H9 (cell line): Measurements from ENCODE around the gene RBM44. TPM values are rescaled to one million over a fixed set of nuclear protein-coding genes. Genes with fewer than 3 reads are reported as not detected.

Source experiments
- DNase-seq: peaks from one replicate; pipeline ENCODE4 v3.0.0-alpha.2; 2017
- H2AFZ ChIP-seq: one replicate; pipeline ENCODE4 v1.6.1; 2013; ENCODE audit warnings: mild to moderate bottlenecking, low read length, control low read depth, moderate library complexity
- H2AK5ac ChIP-seq: 2 replicates; pipeline ENCODE4 v1.6.1; 2013; ENCODE audit warnings: low read length, control low read depth, mixed read lengths; ENCODE audit not compliant: insufficient read length
- H2BK120ac ChIP-seq: one replicate; pipeline ENCODE4 v1.6.1; 2013; ENCODE audit warnings: low read depth, mild to moderate bottlenecking, low read length, control low read depth, inconsistent platforms; ENCODE audit not compliant: poor library complexity, severe bottlenecking
- H2BK12ac ChIP-seq: 2 replicates; pipeline ENCODE4 v1.6.1; 2013; ENCODE audit warnings: low read length, control low read depth, mixed read lengths, low read depth; ENCODE audit not compliant: insufficient read length
- H2BK15ac ChIP-seq: 2 replicates; pipeline ENCODE4 v1.6.1; 2013; ENCODE audit warnings: low read depth, low read length, control low read depth
- H2BK20ac ChIP-seq: one replicate; pipeline ENCODE4 v1.6.1; 2013; ENCODE audit warnings: low read depth, mild to moderate bottlenecking, low read length, control low read depth, inconsistent platforms; ENCODE audit not compliant: poor library complexity, severe bottlenecking
- H2BK5ac ChIP-seq: 2 replicates; pipeline ENCODE4 v1.6.1; 2013; ENCODE audit warnings: low read length, control low read depth, mixed read lengths; ENCODE audit not compliant: insufficient read length
- H3K14ac ChIP-seq: 2 replicates; pipeline ENCODE4 v1.6.1; 2013; ENCODE audit warnings: low read length, control low read depth; ENCODE audit not compliant: insufficient read depth
- H3K18ac ChIP-seq: 2 replicates; pipeline ENCODE4 v1.6.1; 2013; ENCODE audit warnings: low read depth, mild to moderate bottlenecking, mixed read lengths, low read length, control low read depth; ENCODE audit not compliant: insufficient read length
- H3K23ac ChIP-seq: 2 replicates; pipeline ENCODE4 v1.6.1; 2013; ENCODE audit warnings: low read length, control low read depth, mixed read lengths, low read depth; ENCODE audit not compliant: insufficient read length
- H3K23me2 ChIP-seq: 2 replicates; pipeline ENCODE4 v1.6.1; 2013; ENCODE audit warnings: low read depth, mild to moderate bottlenecking, mixed read lengths, low read length, control low read depth; ENCODE audit not compliant: insufficient read length, poor library complexity, severe bottlenecking
- H3K27ac ChIP-seq: 2 replicates; pipeline ENCODE4 v1.5.1; 2013; ENCODE audit warnings: low read length, control low read depth, mixed read lengths, low read depth; ENCODE audit not compliant: insufficient read length
- H3K27me3 ChIP-seq: 2 replicates; pipeline ENCODE4 v1.6.1; 2013; ENCODE audit warnings: low read length, control low read depth, inconsistent platforms; ENCODE audit not compliant: insufficient read depth
- H3K4ac ChIP-seq: 2 replicates; pipeline ENCODE4 v1.6.1; 2013; ENCODE audit warnings: low read depth, mild to moderate bottlenecking, control low read depth, inconsistent platforms, low read length, moderate library complexity
- H3K4me1 ChIP-seq: 2 replicates; pipeline ENCODE4 v1.6.1; 2013; ENCODE audit warnings: low read length, control low read depth, inconsistent platforms; ENCODE audit not compliant: insufficient read depth
- H3K4me2 ChIP-seq: 2 replicates; pipeline ENCODE4 v1.6.1; 2013; ENCODE audit warnings: low read length, control low read depth, mixed read lengths; ENCODE audit not compliant: insufficient read length, insufficient read depth
- H3K56ac ChIP-seq: 2 replicates; pipeline ENCODE4 v1.6.1; 2013; ENCODE audit warnings: low read depth, mild to moderate bottlenecking, mixed read lengths, low read length, control low read depth; ENCODE audit not compliant: insufficient read length
- H3K79me1 ChIP-seq: 2 replicates; pipeline ENCODE4 v1.6.1; 2013; ENCODE audit warnings: low read depth, mild to moderate bottlenecking, moderate library complexity, low read length, control low read depth, inconsistent platforms; ENCODE audit not compliant: insufficient read depth, poor library complexity, severe bottlenecking
- H3K79me2 ChIP-seq: 2 replicates; pipeline ENCODE4 v1.6.1; 2013; ENCODE audit warnings: low read length, control low read depth, inconsistent platforms; ENCODE audit not compliant: insufficient read depth
- H3K9ac ChIP-seq: 2 replicates; pipeline ENCODE4 v1.6.1; 2013; ENCODE audit warnings: low read length, control low read depth, mixed read lengths; ENCODE audit not compliant: insufficient read length; ENCODE audit errors: extremely low read depth
- H3K9me3 ChIP-seq: one replicate; pipeline ENCODE4 v1.6.1; 2013; ENCODE audit warnings: low read depth, low read length, inconsistent platforms; ENCODE audit not compliant: control insufficient read depth
- H3T11ph ChIP-seq: one replicate; pipeline ENCODE4 v1.6.1; 2013; ENCODE audit warnings: mild to moderate bottlenecking, low read length, control low read depth, inconsistent platforms
- H4K20me1 ChIP-seq: one replicate; pipeline ENCODE4 v1.6.1; 2013; ENCODE audit not compliant: control insufficient read depth, insufficient read length, insufficient read depth
- H4K5ac ChIP-seq: 2 replicates; pipeline ENCODE4 v1.6.1; 2013; ENCODE audit warnings: low read depth, mild to moderate bottlenecking, mixed read lengths, low read length, control low read depth; ENCODE audit not compliant: insufficient read length
- H4K8ac ChIP-seq: replicated peaks from 2 replicates; pipeline ENCODE4 v1.6.1; 2013; ENCODE audit warnings: low read length, control low read depth, mixed read lengths, low read depth; ENCODE audit not compliant: insufficient read length
- H4K91ac ChIP-seq: 2 replicates; pipeline ENCODE4 v1.6.1; 2013; ENCODE audit warnings: low read depth, mild to moderate bottlenecking, moderate library complexity, mixed read lengths, low read length, control low read depth; ENCODE audit not compliant: insufficient read length
- H3K27ac Mint-ChIP-seq, 3 experiments: 2 replicates in 2 of 3; 3 replicates in 1 of 3; pipeline ENCODE4 v1.8.0; 2020 to 2021; ENCODE audit warnings: mixed read lengths in 3 of 3, mild to moderate bottlenecking in 1 of 3, moderate library complexity in 1 of 3
- H3K27me3 Mint-ChIP-seq: 2 replicates; pipeline ENCODE4 v1.8.0; 2021; ENCODE audit warnings: low read depth, mild to moderate bottlenecking, moderate library complexity, mixed read lengths
- H3K36me3 Mint-ChIP-seq, 3 experiments: 2 replicates in 2 of 3; 3 replicates in 1 of 3; pipeline ENCODE4 v1.8.0; 2020 to 2021; ENCODE audit warnings: low read depth in 3 of 3, mixed read lengths in 3 of 3; ENCODE audit not compliant: insufficient read depth in 1 of 3
- H3K4me1 Mint-ChIP-seq, 2 experiments: 2 replicates each; pipeline ENCODE4 v1.8.0; 2020; ENCODE audit warnings: mixed read lengths in 2 of 2
- H3K4me3 Mint-ChIP-seq, 2 experiments: 2 replicates in 1 of 2; 3 replicates in 1 of 2; pipeline ENCODE4 v1.8.0; 2020 to 2021; ENCODE audit warnings: mild to moderate bottlenecking in 2 of 2, mixed read lengths in 2 of 2, moderate library complexity in 1 of 2
- H3K9me3 Mint-ChIP-seq, 2 experiments: 2 replicates in 1 of 2; 3 replicates in 1 of 2; pipeline ENCODE4 v1.8.0; 2020; ENCODE audit warnings: mild to moderate bottlenecking in 2 of 2, mixed read lengths in 2 of 2, moderate library complexity in 1 of 2
- CTCF ChIP-seq: fragments of 200-600 bp; sonication (generic); conservative IDR thresholded peaks from 3 replicates; pipeline ENCODE4 v1.8.0; 2021; ENCODE audit warnings: antibody characterized with exemption, mild to moderate bottlenecking
- WGBS: extraction: QIAGEN DNeasy Blood & Tissue Kit; methylation state at CpG from one replicate; pipeline ENCODE4 v1.1.7; 2013; ENCODE audit warnings: missing lambda C conversion rate, low lambda C conversion rate, mixed read lengths; ENCODE audit not compliant: insufficient read length; ENCODE audit errors: extremely low coverage; 5-methylcytosine and 5-hydroxymethylcytosine counted together
- total RNA-seq: library from RNA; stranded (reverse); gene quantifications from 2 replicates; pipeline ENCODE4 v1.2.1, GENCODE V29; 2021

RBM44 gene
- total RNA-seq, 1 experiment from 2014 or later: 0.15 TPM

- no peaks in the 10 kb centered on the region for H3K4me1 ChIP-seq
- Mint-ChIP-seq H3K4me1 (no peaks in the 10 kb centered on the region), H3K36me3 (no peaks in the 10 kb centered on the region), H3K27me3 (peaks cover 12% of the 10 kb centered on the region; the same call in 1 of the 2 replicates), H3K9me3 (no peaks in the 10 kb centered on the region), H3K4me3 (no peak overlapping the region), H3K27ac (no peak overlapping the region)
- no peak overlapping the region for H2BK5ac ChIP-seq
- H3K56ac ChIP-seq: no peak overlapping the region
- H3T11ph ChIP-seq: no peak overlapping the region
- H3K27ac ChIP-seq: no peak overlapping the region
- H4K8ac ChIP-seq: no peak overlapping the region
- no peak overlapping the region for H3K18ac ChIP-seq
- no peak overlapping the region for H3K14ac ChIP-seq
- no peak overlapping the region for H2AFZ ChIP-seq
- H2BK20ac ChIP-seq: no peak overlapping the region
- H3K23me2 ChIP-seq: no peaks in the 10 kb centered on the region
- H2AK5ac ChIP-seq: no peak overlapping the region
- DNase-seq: no peak
- H3K9me3 ChIP-seq: no peaks in the 10 kb centered on the region
- no peak overlapping the region for H3K9ac ChIP-seq
- H4K91ac ChIP-seq: no peak overlapping the region
- H3K4me2 ChIP-seq: no peak overlapping the region
- no peaks in the 10 kb centered on the region for H3K27me3 ChIP-seq
- no peak overlapping the region for H2BK120ac ChIP-seq
- H3K79me2 ChIP-seq: no peaks in the 10 kb centered on the region
- no peak overlapping the region for H2BK15ac ChIP-seq
- H3K23ac ChIP-seq: no peak overlapping the region
- no peaks in the 10 kb centered on the region for H4K20me1 ChIP-seq
- H2BK12ac ChIP-seq: no peak overlapping the region
- H3K79me1 ChIP-seq: no peaks in the 10 kb centered on the region
- TF ChIP-seq CTCF: no peak
- H4K5ac ChIP-seq: no peak overlapping the region
- H3K4ac ChIP-seq: no peak overlapping the region
- WGBS: no CpG with 5 or more reads among the region's 5 CpGs
Measured at GRCh38 chr2:237818066-237818473, 19.5 kb downstream of the RBM44 start.
